ENCODE results near the gene ABCC6. TPM values are rescaled to one million over a fixed set of nuclear protein-coding genes. Genes with fewer than 3 reads are reported as not detected.

The ABCC6 gene
- total and polyA plus RNA-seq, 2 of the 4 experiments (the other 2 are of a cell fraction) = 0.36 to 1.3 TPM

DNA sequence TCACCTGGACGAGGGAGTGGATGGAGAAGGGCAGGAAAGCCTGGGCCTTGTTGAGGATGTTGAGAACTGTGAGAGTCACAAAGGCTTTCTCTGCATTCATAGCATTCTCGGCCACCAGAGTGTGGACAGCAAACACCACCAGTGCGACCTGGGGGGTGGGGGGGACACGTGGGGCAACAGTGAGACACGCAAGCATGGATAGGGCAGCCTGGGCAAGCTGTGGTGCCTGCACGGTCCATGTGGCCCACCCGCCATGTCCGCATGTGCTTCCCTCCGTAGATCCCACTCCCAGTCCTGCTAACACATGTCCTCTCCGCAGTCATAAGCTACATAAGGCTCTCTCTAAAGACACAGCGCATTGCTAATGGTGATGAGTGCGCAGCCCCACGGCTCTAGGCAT, 34.5 kb downstream of the ABCC6 start:
- ATAC-seq (ENCODE audit: low read depth) = no peak
- no peak for DNase-seq
- Histone ChIP-seq H3K9me1 (ENCODE audit: insufficient read depth, low read length) (no peaks in the 10 kb centered on the region), H4K20me1 (ENCODE audit: insufficient read depth, low read length) (no peaks in the 10 kb centered on the region), H4K8ac (ENCODE audit: low read depth in 2 of 2, low read length in 2 of 2) (no peak overlapping the region), H3K27me3 (ENCODE audit: control insufficient read depth, insufficient read depth, low read length) (peaks cover 4% of the 10 kb centered on the region), H3K27ac (ENCODE audit: insufficient read depth, low read length) (no peak overlapping the region), H4K91ac (ENCODE audit: insufficient read depth, low read depth, low read length) (no peak overlapping the region), H3K4me2 (ENCODE audit: low read depth, low read length) (no peak overlapping the region), H2AK9ac (replicated peaks; ENCODE audit: low read depth, low read length, poor library complexity) (no peak overlapping the region), H3K56ac (ENCODE audit: extremely low read depth, insufficient read depth, low read length) (no peak overlapping the region), H2BK120ac (ENCODE audit: low read depth, low read length) (no peak overlapping the region), H3K4ac (ENCODE audit: low read depth, low read length) (no peak overlapping the region), H2BK5ac (ENCODE audit: low read depth, low read length, poor library complexity, severe bottlenecking) (no peak overlapping the region), H2AK5ac (ENCODE audit: low read depth, low read length) (no peak overlapping the region), H2AFZ (replicated peaks; ENCODE audit: low read length, poor library complexity) (no peak overlapping the region), H3K36me3 (ENCODE audit: control insufficient read depth, insufficient read depth, low read length) (no peaks in the 10 kb centered on the region; the same call in none of the 2 replicates), H3K18ac (ENCODE audit: low read depth, low read length) (no peak overlapping the region), H2BK15ac (ENCODE audit: low read depth, low read length) (no peak overlapping the region), H3K4me3 (ENCODE audit: insufficient read depth, low read depth, low read length) (no peak overlapping the region), H3K79me1 (ENCODE audit: low read depth in 1 of 2, low read length in 2 of 2) (no peaks in the 10 kb centered on the region), H3K9me3 (ENCODE audit: control insufficient read depth, insufficient read depth, low read length) (no peaks in the 10 kb centered on the region), H2BK20ac (ENCODE audit: low read depth, low read length) (no peak overlapping the region), H3K9ac (ENCODE audit: low read depth, low read length) (no peak overlapping the region), H3K23ac (ENCODE audit: low read depth, low read length) (no peak overlapping the region), H3K4me1 (ENCODE audit: control insufficient read depth, insufficient read depth, low read length) (no peaks in the 10 kb centered on the region), H4K5ac (ENCODE audit: low read depth, low read length) (no peak overlapping the region), H3K14ac (replicated peaks; ENCODE audit: low read depth, low read length) (no peak overlapping the region)
- WGBS, 2 experiments (ENCODE audit: extremely low coverage in 2 of 2, insufficient read length in 1 of 2) = 67% methylated on average over 3 of the region's 13 CpGs; no CpG with 5 or more reads in 1 of the 2 experiments
- in situ Hi-C loops (cut with MboI; ENCODE audit: low sequenced_read_pairs) = no loop called here
- ChIA-PET POLR2A (ENCODE audit: unreplicated experiment) (no interaction called here), CTCF (no interaction called here)
- no TSS peak for BruUV-seq (replicated peaks)
- dilution Hi-C loops (cut with HindIII; ENCODE audit: low sequenced_read_pairs, unreplicated experiment) = no loop called here
- intact Hi-C loops (cut with micrococcal nuclease) = no loop called here
- TF ChIP-seq MAZ (IDR thresholded peaks at IDR 0.05; ENCODE audit: borderline replicate concordance, low read depth, low read length) = no peak
- no peak for TF ChIP-seq MXI1 (IDR thresholded peaks at IDR 0.05; ENCODE audit: borderline replicate concordance, low read depth, low read length)
- TF ChIP-seq RAD21 (IDR thresholded peaks at IDR 0.05; ENCODE audit: low read length) = no peak

All from IMR-90 (cell line).